HG03139 (cell line): ENCODE results near the gene LDB3.

ENCODE experiments used
- ATAC-seq: cut with Tn5 transposase; IDR thresholded peaks from one replicate; pipeline ENCODE4 v1.9.1; 2021; ENCODE audit not compliant: unreplicated experiment

LDB3 gene

GRCh38 chr10:86664341-86665217 lies 3.7 kb upstream of the LDB3 start:
- ATAC-seq: no peak

- ATAC-seq: no peak
Measured at GRCh38 chr10:86665218-86665607, 3.1 kb upstream of the LDB3 start.

GRCh38 chr10:86665868-86666267 lies 2.4 kb upstream of the LDB3 start:
- no peak for ATAC-seq

GRCh38 chr10:86666538-86666937 lies 1.8 kb upstream of the LDB3 start:
- no peak for ATAC-seq

GRCh38 chr10:86667421-86668181 lies 710 bp upstream of the LDB3 start:
- ATAC-seq: no peak

GRCh38 chr10:86670290-86670811 lies 2.0 kb downstream of the LDB3 start:
- no peak for ATAC-seq

- no peak for ATAC-seq
Measured at GRCh38 chr10:86670876-86671275, 2.6 kb downstream of the LDB3 start.

- ATAC-seq: no peak
Measured at GRCh38 chr10:86671419-86671818, 3.1 kb downstream of the LDB3 start.

GRCh38 chr10:86671985-86672710 lies 3.8 kb downstream of the LDB3 start:
- no peak for ATAC-seq

- ATAC-seq: no peak
Measured at GRCh38 chr10:86673216-86673826, 5.0 kb downstream of the LDB3 start.

- no peak for ATAC-seq
Measured at GRCh38 chr10:86673827-86674581, 5.7 kb downstream of the LDB3 start.

GRCh38 chr10:86674912-86675311 lies 6.6 kb downstream of the LDB3 start:
- no peak for ATAC-seq

GRCh38 chr10:86677374-86677773 lies 9.1 kb downstream of the LDB3 start:
- ATAC-seq: no peak

- no peak for ATAC-seq
Measured at GRCh38 chr10:86678999-86679792, 10.9 kb downstream of the LDB3 start.

- ATAC-seq: no peak
Measured at GRCh38 chr10:86681047-86681446, 12.7 kb downstream of the LDB3 start.

- ATAC-seq: no peak
Measured at GRCh38 chr10:86681722-86682386, 13.5 kb downstream of the LDB3 start.

GRCh38 chr10:86682675-86683074 lies 14.4 kb downstream of the LDB3 start:
- ATAC-seq: no peak

GRCh38 chr10:86684331-86685097 lies 16.2 kb downstream of the LDB3 start:
- ATAC-seq: no peak
